HG02852 (cell line): ENCODE data around the gene SASH3.
"Not testable (repeated sequence)": the region's sequence is repeated elsewhere in the genome, so short reads cannot be mapped to it uniquely, and the experiment has no call there.

Experiments
- ATAC-seq: cut with Tn5 transposase; IDR thresholded peaks from one replicate; pipeline ENCODE4 v1.9.1; 2021; ENCODE audit warnings: mild to moderate bottlenecking, moderate library complexity; ENCODE audit not compliant: unreplicated experiment

SASH3 gene

GRCh38 chrX:129779747-129780146 is at the start of gene SASH3:
TSS of gene SASH3 (plus strand) at chrX:129779949. CDS start at chrX:129780098, 149 bp downstream.
- no peak for ATAC-seq

GRCh38 chrX:129731228-129731627 is 48.5 kb upstream of the SASH3 start:
- no peak for ATAC-seq

GRCh38 chrX:129732857-129733256 is 46.9 kb upstream of the SASH3 start:
- ATAC-seq = no peak

GRCh38 chrX:129733335-129733734 is 46.4 kb upstream of the SASH3 start:
- no peak for ATAC-seq

- ATAC-seq = no peak
Observed at GRCh38 chrX:129736491-129736890, 43.3 kb upstream of the SASH3 start.

- no peak for ATAC-seq
Observed at GRCh38 chrX:129737916-129738315, 41.8 kb upstream of the SASH3 start.

GRCh38 chrX:129738466-129739308 is 41.1 kb upstream of the SASH3 start, which contains the start of gene XPNPEP2:
TSS of gene XPNPEP2 (plus strand) at chrX:129738979. CDS start at chrX:129739214, 235 bp downstream.
- ATAC-seq = no peak

- ATAC-seq = no peak
Observed at GRCh38 chrX:129739578-129739977, 40.2 kb upstream of the SASH3 start.

- no peak for ATAC-seq
Observed at GRCh38 chrX:129741880-129742758, 37.6 kb upstream of the SASH3 start.

GRCh38 chrX:129742759-129743152 is 37.0 kb upstream of the SASH3 start:
- not testable (repeated sequence) for ATAC-seq

GRCh38 chrX:129743821-129744220 is 35.9 kb upstream of the SASH3 start:
- no peak for ATAC-seq

GRCh38 chrX:129744861-129745321 is 34.9 kb upstream of the SASH3 start:
- ATAC-seq = no peak

- ATAC-seq = no peak
Observed at GRCh38 chrX:129746557-129747470, 32.9 kb upstream of the SASH3 start.

GRCh38 chrX:129747533-129747932 is 32.2 kb upstream of the SASH3 start:
- ATAC-seq = no peak

GRCh38 chrX:129748305-129748704 is 31.4 kb upstream of the SASH3 start:
- no peak for ATAC-seq

- no peak for ATAC-seq
Observed at GRCh38 chrX:129749069-129749468, 30.7 kb upstream of the SASH3 start.

GRCh38 chrX:129750971-129751370 is 28.8 kb upstream of the SASH3 start:
- no peak for ATAC-seq

GRCh38 chrX:129754056-129755024 is 25.4 kb upstream of the SASH3 start:
- ATAC-seq = no peak
